ENCODE results near the gene CCDC127.

The CCDC127 gene

GRCh38 chr5:188488-189481 lies 29.2 kb downstream of the CCDC127 start:
- DNase-seq, result peak; percentile 88

GRCh38 chr5:187617-188451 lies 30.1 kb downstream of the CCDC127 start:
- no peak for DNase-seq

- DNase-seq, result no peak
Observed at GRCh38 chr5:187042-187431, 30.9 kb downstream of the CCDC127 start.

GRCh38 chr5:186091-187041 lies 31.6 kb downstream of the CCDC127 start:
- no peak for DNase-seq

GRCh38 chr5:185095-186070 lies 32.6 kb downstream of the CCDC127 start:
- no peak for DNase-seq

- no peak for DNase-seq
Observed at GRCh38 chr5:184471-184870, 33.5 kb downstream of the CCDC127 start.

GRCh38 chr5:182126-182525 lies 35.8 kb downstream of the CCDC127 start:
- no peak for DNase-seq

- no peak for DNase-seq
Observed at GRCh38 chr5:181566-181965, 36.4 kb downstream of the CCDC127 start.

- DNase-seq, result no peak
Observed at GRCh38 chr5:181160-181559, 36.8 kb downstream of the CCDC127 start.

- DNase-seq, result no peak
Observed at GRCh38 chr5:180286-180918, 37.6 kb downstream of the CCDC127 start.

- no peak for DNase-seq
Observed at GRCh38 chr5:179401-179800, 38.6 kb downstream of the CCDC127 start.

- DNase-seq, result no peak
Observed at GRCh38 chr5:178110-178509, 39.8 kb downstream of the CCDC127 start.

GRCh38 chr5:176296-176823 lies 41.6 kb downstream of the CCDC127 start:
- no peak for DNase-seq

GRCh38 chr5:174876-175465 lies 43.0 kb downstream of the CCDC127 start:
- no peak for DNase-seq

- DNase-seq, result no peak
Observed at GRCh38 chr5:174291-174600, 43.7 kb downstream of the CCDC127 start.

GRCh38 chr5:173392-174290 lies 44.3 kb downstream of the CCDC127 start:
- DNase-seq, result no peak

- DNase-seq, result no peak
Observed at GRCh38 chr5:172841-173251, 45.1 kb downstream of the CCDC127 start.

GRCh38 chr5:172421-172820 lies 45.5 kb downstream of the CCDC127 start:
- no peak for DNase-seq

- DNase-seq, result no peak
Observed at GRCh38 chr5:171801-172331, 46.1 kb downstream of the CCDC127 start.

All from activated T-cell treated with anti-CD3 and anti-CD28 coated beads, Interleukin-2, amount 50 U/mL, for 1 hour (primary cell).